ENCODE results near the gene THRB.

The THRB gene

GRCh38 chr3:24299246-24299805, 195.3 kb downstream of the THRB start:
- DNase-seq, result no peak

GRCh38 chr3:24296441-24297205, 198.0 kb downstream of the THRB start:
- DNase-seq, result no peak

DNA sequence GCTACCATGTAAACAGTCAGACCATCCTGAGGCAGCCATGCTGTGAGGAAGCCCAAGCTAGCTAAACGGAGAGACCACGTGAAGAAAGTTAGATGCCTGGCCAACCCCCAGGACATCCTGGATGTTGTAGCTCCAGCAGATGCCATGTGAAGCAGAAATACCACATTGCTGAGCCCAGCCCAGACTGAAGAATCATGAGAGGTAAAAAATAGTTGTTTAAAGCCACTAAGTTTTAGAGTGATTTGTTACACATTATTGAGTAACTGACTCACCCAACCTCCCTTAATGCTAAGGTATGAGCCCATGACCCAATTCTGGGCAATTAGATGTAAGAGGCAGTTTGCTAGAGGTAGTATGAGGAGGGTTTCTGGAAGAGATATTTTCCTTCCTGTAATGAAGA, 200.5 kb downstream of the THRB start:
- no peak for DNase-seq

- no peak for DNase-seq
These were observed 203.0 kb downstream of the THRB start for GRCh38 chr3:24291646-24292045.

GRCh38 chr3:24290596-24290995, 204.1 kb downstream of the THRB start:
- DNase-seq, result no peak

- no peak for DNase-seq
These were observed 206.0 kb downstream of the THRB start for GRCh38 chr3:24288496-24289236.

DNA sequence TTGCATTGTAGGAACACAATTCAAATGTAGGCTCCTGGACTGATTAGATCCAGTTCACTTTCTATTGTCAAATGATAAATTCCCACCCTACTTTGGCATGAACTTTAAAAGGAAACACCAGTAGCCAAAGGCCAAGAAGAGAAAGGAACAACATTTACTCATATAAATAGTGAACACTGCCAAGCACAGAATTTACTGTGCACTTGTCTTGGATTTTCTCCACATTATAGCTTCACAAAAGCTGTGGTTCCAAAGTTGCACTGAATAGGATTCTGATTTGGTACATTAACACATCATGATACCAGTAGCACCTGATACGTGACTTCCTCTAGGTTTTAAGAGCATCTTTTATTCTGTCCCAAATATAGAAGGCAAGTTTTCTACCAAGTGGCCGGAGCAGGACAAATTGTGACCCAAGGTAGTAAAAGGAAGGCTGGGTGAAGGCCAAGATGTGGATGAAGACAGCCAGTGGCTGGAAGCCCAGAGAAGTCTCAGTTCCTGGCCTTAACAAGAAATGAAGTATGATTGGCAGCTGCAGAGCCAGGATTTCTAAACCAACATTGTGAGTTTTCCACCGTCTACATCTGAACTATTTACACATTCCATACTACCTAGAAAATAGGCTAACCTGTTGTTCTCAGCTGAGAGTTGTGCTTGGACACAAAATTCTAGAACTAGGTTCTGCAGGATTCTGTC, 206.7 kb downstream of the THRB start:
- DNase-seq, result no peak

DNA sequence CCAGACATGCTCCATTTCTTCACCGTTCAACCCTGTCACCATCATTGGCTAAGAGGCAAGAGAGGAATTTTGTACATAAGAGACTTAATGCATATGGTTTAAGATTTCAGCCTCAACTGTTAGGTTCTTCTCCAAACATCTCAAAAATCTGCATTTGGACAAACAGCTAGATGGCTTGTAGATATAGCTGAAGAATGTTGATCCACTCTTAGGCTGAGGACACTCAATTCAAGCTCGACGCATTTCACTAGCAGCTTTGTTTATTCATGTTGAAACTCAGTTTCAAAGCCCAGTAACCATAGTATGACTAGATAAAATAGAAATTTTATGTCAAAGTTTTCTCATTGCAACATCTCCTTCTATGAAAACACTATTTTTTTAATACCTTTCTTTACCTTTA, 208.2 kb downstream of the THRB start:
- no peak for DNase-seq

DNA sequence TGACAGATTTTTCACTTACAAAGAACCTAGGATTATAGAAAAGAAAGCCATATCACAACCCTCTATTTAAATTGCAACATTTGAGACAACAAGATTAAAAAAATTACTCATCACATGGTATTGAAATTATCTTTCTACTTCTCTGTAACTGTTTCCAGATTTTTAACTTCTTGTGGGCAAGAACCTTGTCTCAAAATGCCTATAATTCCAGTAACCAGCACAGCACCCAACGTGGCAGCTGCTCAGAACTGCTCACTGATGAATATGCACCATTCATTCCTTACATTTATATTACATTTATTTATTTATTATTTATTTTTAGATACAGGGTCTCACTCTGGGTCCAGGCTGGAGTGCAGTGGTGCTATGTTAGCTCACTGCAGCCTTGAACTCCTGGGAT, 216.1 kb downstream of the THRB start:
- DNase-seq, result no peak

GRCh38 chr3:24273491-24273890, 221.2 kb downstream of the THRB start:
- no peak for DNase-seq

DNA sequence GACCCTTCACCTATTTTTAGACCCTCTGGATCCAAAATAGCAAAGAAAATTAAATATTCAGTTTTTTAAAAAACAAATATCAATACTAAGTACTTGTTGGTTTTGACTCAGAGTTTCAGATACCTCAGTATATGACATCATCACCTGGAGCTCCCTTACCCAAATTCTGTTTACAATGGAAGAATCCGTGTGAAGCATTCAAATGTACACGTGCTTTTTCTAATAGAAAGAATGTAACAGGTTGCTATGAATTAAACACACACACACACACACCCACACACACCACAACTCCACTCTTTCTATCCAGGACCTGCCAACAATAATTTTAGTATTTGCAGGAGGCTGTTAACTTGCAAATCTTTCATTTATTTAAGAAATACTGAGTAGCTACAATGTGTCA, 221.8 kb downstream of the THRB start:
- no peak for DNase-seq

- no peak for DNase-seq
These were observed 222.2 kb downstream of the THRB start for GRCh38 chr3:24272408-24272807.

DNA sequence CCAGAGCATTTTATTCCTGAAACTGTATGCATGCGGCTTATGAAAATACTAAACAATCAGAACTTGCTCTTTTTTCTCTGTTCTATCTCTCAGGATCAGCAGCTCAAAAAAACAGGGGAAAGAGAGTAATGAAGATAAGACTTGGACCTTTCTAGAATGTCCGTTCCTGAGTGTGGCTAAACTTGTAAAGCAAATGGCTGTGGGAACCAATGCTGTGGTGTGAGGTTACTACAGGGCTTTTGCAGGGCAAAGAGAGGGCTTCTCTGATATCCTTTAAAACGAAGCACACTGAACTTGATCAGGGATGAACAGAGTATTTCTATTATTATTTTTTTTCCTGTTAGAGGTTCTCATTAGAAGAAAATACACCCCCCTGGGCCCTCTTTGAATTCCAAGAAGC, 223.4 kb downstream of the THRB start:
- DNase-seq, result no peak

- DNase-seq, result no peak
These were observed 223.9 kb downstream of the THRB start for GRCh38 chr3:24270744-24271143.

GRCh38 chr3:24270204-24270691, 224.4 kb downstream of the THRB start:
- DNase-seq, result no peak

DNA sequence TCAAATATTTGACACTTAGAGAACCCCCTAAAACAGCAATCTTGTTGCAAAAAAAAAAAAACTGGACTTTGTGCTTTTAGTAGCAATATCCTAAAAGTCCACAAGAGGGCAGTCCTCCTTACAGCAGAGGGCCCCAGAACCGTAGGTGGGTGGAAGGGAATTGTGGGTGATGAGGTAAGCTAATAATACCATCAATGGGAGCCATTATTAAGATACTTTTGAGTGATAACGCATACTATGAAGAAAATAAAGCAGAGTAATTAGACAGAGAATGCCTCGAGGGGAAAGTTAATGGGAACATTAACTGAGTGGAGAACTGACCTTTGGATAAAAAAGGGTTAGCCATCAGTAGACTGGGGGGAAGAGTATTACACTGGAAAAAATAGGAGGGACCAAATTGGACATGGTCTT, 229.9 kb downstream of the THRB start:
- no peak for DNase-seq

DNA sequence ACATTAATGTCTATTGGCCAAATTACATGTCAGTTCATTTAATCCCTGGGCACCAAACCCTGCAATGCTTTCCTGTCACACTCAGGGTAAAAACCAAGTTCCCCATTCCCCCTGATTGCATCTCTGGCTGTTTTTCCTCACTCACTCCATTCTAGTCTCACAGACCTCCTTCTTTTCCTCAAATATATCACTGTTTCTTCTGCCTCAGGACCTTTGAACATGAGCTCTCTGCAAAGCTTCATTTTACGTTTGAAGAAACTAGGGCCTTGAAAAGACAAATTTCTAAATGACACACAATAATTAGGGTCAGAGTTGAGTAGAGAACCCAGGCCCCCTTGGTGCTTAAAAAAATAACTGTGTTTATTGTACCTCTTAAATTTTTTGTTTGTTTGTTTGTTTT, 230.6 kb downstream of the THRB start:
- no peak for DNase-seq

DNA sequence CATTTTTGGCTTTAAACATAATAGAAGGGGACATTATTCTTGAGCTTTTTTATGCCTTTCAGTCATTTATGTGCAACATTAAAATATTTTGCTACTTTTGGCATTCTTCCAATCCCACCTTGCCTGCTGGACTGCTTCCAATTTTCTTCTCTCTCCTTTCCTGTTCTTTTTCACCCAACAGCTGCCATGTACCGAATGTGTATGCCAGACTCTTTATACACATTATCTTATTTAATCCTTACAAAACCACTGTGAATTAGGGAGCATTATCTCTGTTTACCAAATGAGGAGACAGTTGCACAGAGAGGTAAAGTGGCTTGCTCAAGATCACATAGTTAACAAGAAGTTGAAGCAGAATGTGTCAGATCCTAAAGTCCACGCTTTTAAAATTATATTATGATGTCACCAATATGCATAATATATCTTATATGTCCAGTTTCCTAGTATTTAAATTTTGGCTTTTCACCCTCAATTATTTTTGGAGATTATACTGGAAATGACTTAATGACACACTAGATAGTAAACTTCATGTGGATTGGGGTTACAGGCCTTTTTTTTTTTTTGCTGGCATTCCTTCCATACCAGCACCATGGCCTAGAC, 231.5 kb downstream of the THRB start:
- peak; percentile 23 for DNase-seq

GRCh38 chr3:24261521-24261920, 233.1 kb downstream of the THRB start:
- DNase-seq, result no peak

- no peak for DNase-seq
These were observed 234.6 kb downstream of the THRB start for GRCh38 chr3:24259901-24260512.

DNA sequence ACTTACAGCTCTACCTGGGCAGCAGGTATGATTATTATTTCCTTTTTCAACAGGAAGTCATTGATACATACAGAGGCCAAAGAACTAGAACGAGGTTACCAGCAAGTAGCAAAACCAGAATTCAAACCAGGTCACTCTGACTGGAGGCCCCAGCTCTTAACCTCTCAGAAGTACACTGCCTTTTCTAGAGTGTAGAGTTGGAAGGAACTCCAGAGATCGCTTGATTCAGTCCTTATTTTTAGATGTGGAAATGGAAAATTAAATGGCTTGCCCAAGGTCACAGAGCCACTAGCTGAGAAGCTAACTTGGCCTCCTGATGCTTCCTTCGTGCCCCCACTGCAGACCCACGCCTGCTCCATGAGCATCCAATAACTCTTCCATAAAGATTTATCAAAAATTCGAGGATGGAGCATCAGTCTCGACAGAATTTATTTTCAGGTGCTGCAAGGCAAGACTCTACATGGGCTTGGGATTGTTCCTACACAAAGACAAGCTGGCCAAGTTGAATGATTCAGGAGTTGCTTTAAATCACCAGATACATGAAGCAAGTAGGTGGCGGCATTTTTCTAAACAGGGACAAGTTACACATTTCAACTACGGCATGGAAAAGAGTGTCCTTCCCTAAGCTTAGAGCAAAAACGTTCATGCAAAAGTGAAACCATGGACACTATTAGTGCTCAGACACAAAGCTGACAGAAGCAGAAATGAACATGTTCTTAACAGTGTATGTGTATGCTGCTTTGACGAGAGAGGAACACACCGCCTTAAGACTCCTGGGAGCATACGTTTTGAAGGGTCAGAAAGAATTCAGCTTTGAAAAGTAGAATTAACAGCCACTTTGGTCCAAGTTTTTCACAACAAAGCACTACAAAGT, 235.7 kb downstream of the THRB start:
- no peak for DNase-seq

DNA sequence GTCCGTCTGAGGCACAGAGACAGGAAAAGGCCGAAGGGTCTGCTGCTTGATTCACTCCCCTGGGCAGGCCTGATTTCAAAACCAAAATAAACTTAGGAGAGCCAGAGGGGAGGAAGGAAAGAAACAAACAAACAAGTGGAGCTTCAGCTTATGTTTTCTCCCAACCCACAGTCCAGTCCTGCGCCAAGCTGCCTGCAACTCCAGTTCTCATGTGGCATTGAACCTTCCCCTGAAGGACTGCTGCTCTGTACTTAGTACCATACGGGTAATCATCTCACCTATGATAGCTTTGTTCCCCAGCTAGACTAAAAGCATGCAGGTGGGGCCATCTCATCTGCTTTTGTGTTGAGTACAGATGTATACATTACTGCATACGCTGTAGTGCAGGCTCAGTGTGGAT, 236.4 kb downstream of the THRB start:
- no peak for DNase-seq

Data from NCI-H524 treated with DMSO at 0.1 percent for 48 hours (cell line).